ENCODE results near the gene ARSB.

ARSB gene

GRCh38 chr5:78793907-78794662 is 191.0 kb downstream of the ARSB start:
- Histone ChIP-seq H3K27ac (ENCODE audit: low read depth, low read length) (no peak overlapping the region), H3K27me3 (ENCODE audit: control insufficient read depth, low read length) (no peaks in the 10 kb centered on the region), H3K9me3 (ENCODE audit: control insufficient read depth, insufficient read depth, low read length) (no peaks in the 10 kb centered on the region), H3F3A (ENCODE audit: control insufficient read depth, insufficient read depth) (no peaks in the 10 kb centered on the region; the same call in 1 of the 2 replicates), H3K4me1 (ENCODE audit: control insufficient read depth, low read length) (peaks cover 19% of the 10 kb centered on the region), H3K9me2 (replicated peaks; ENCODE audit: control insufficient read depth, low read length) (no peaks in the 10 kb centered on the region), H4K20me1 (ENCODE audit: control insufficient read depth, insufficient read depth, low read depth, low read length) (no peaks in the 10 kb centered on the region), H3K79me2 (ENCODE audit: control insufficient read depth, low read length) (no peaks in the 10 kb centered on the region), H3K4me3 (ENCODE audit: low read length) (no peak overlapping the region), H3K36me3 (ENCODE audit: control insufficient read depth, low read length) (no peaks in the 10 kb centered on the region), H3K4me2 (ENCODE audit: low read length) (no peak overlapping the region)
- TF ChIP-seq EZH2phosphoT487 (IDR thresholded peaks at IDR 0.05; ENCODE audit: borderline replicate concordance, low read length) (no peak), CTCF (IDR thresholded peaks at IDR 0.05; ENCODE audit: low read depth, low read length, poor library complexity, severe bottlenecking) (no peak)

DNA sequence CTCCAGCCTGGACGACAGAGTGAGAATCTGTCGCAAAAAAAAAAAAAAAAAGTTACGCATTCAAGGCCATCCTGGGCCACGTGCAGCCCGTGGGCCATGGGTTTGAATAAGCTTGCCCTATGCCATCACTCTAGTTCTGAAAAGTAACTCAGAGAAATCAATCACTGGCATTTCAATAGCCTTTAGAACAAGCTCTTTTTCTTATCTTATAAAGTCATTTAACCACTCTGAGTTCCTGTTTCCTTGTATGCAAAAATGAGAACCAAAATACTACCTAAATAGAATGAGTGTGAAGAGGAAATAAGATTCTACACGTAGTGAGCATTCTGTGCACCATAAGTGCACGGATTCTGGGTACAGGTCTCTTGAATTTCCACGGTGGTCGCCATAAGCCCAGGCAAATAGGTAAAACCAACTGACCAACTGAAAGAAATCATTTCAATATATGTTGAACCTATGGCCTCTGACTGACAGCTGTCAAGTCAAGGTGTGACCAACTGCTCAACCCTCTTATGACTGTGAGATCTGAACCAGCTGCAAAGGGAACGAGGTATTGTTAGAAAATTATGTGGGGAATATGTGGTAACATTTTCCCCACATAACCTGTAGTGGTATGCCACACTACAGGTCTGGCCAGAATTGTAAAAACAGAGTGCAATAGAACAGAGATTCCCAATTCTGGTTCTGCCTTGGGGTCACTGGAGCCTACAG is 192.6 kb downstream of the ARSB start:
- H4K20me1 ChIP-seq (ENCODE audit: control insufficient read depth, insufficient read depth, low read depth, low read length) = no peaks in the 10 kb centered on the region
- H3K79me2 ChIP-seq (ENCODE audit: control insufficient read depth, low read length) = no peaks in the 10 kb centered on the region
- no peak for TF ChIP-seq EZH2phosphoT487 (IDR thresholded peaks at IDR 0.05; ENCODE audit: borderline replicate concordance, low read length)
- no peak for TF ChIP-seq CTCF (IDR thresholded peaks at IDR 0.05; ENCODE audit: low read depth, low read length, poor library complexity, severe bottlenecking)
- H3F3A ChIP-seq (ENCODE audit: control insufficient read depth, insufficient read depth) = no peaks in the 10 kb centered on the region; the same call in 1 of the 2 replicates
- 0 out of 2 replicates have a peak overlapping the region, but pooled peaks have one; percentile 3 for H3K27ac ChIP-seq (ENCODE audit: low read depth, low read length)
- H3K27me3 ChIP-seq (ENCODE audit: control insufficient read depth, low read length) = no peaks in the 10 kb centered on the region
- H3K4me1 ChIP-seq (ENCODE audit: control insufficient read depth, low read length) = peaks cover 19% of the 10 kb centered on the region
- peak overlapping the region; percentile 35 for H3K4me3 ChIP-seq (ENCODE audit: low read length)
- no peaks in the 10 kb centered on the region for H3K9me2 ChIP-seq (replicated peaks; ENCODE audit: control insufficient read depth, low read length)
- H3K9me3 ChIP-seq (ENCODE audit: control insufficient read depth, insufficient read depth, low read length) = no peaks in the 10 kb centered on the region
- H3K4me2 ChIP-seq (ENCODE audit: low read length) = peak overlapping the region; percentile 49
- no peaks in the 10 kb centered on the region for H3K36me3 ChIP-seq (ENCODE audit: control insufficient read depth, low read length)

DNA sequence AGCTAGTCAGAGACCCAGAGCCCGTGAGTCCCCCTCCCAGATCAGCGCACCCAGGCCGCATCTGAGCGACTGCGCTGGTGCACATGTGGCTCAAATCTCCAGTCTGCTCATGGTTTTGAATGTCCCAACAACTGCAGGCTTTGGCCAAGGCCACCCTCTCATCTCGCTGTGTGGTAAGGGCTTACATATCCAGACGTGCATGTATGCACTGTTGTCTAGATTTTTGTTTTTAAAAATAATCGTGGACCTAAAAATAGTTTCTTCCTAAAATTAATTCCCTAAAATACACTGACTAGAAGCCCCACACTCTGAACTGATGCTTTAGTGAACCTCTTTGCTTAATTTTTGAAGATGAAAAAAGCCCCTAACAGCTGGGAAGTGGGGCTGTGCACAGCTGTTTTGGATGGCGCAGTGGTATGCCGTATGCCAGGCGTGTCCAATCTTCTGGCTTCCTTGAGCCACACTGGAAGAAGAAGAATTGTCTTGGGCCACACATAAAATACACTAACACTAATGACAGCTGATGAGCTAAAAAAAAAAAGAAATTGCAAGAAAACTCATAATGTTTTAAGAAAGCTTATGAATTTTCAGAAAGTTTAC is 193.5 kb downstream of the ARSB start:
- Histone ChIP-seq H3K79me2 (ENCODE audit: control insufficient read depth, low read length) (no peaks in the 10 kb centered on the region), H3K36me3 (ENCODE audit: control insufficient read depth, low read length) (no peaks in the 10 kb centered on the region), H3K4me3 (ENCODE audit: low read length) (no peak overlapping the region), H3K27ac (ENCODE audit: low read depth, low read length) (no peak overlapping the region), H3K4me1 (ENCODE audit: control insufficient read depth, low read length) (peaks cover 19% of the 10 kb centered on the region), H3K9me3 (ENCODE audit: control insufficient read depth, insufficient read depth, low read length) (no peaks in the 10 kb centered on the region), H3K4me2 (ENCODE audit: low read length) (peak overlapping the region; percentile 49), H3K27me3 (ENCODE audit: control insufficient read depth, low read length) (no peaks in the 10 kb centered on the region), H3K9me2 (replicated peaks; ENCODE audit: control insufficient read depth, low read length) (no peaks in the 10 kb centered on the region), H4K20me1 (ENCODE audit: control insufficient read depth, insufficient read depth, low read depth, low read length) (no peaks in the 10 kb centered on the region), H3F3A (ENCODE audit: control insufficient read depth, insufficient read depth) (no peaks in the 10 kb centered on the region; the same call in 1 of the 2 replicates)
- TF ChIP-seq EZH2phosphoT487 (IDR thresholded peaks at IDR 0.05; ENCODE audit: borderline replicate concordance, low read length) (no peak), CTCF (IDR thresholded peaks at IDR 0.05; ENCODE audit: low read depth, low read length, poor library complexity, severe bottlenecking) (no peak)
